Central memory CD8-positive, alpha-beta T cell (primary cell): ENCODE data around the gene OAS3.
"Not testable (repeated sequence)": the region's sequence is repeated elsewhere in the genome, so short reads cannot be mapped to it uniquely, and the experiment has no call there.

Experiments
- ATAC-seq: fragments of 150-1000 bp; cut with Tn5 transposase; replicated peaks from 2 replicates; pipeline ENCODE4 v1.10.0; 2022; ENCODE audit warnings: mild to moderate bottlenecking, moderate FRiP score, moderate number of reproducible peaks; ENCODE audit not compliant: poor library complexity, severe bottlenecking; ENCODE audit errors: extremely low read depth
- DNase-seq, 2 donors: peaks; one replicate each; pipeline ENCODE4 v3.0.0; 2021; ENCODE audit warnings: low spot score in 2 of 2
- H3K27ac Mint-ChIP-seq: one replicate; pipeline ENCODE4 v1.8.0; 2022; ENCODE audit warnings: low read depth, mild to moderate bottlenecking, moderate library complexity, mixed read lengths
- H3K27me3 Mint-ChIP-seq: one replicate; pipeline ENCODE4 v1.8.0; 2022; ENCODE audit warnings: mixed read lengths
- H3K36me3 Mint-ChIP-seq: one replicate; pipeline ENCODE4 v1.8.0; 2022; ENCODE audit warnings: mild to moderate bottlenecking, moderate library complexity, mixed read lengths; ENCODE audit not compliant: insufficient read depth
- H3K4me1 Mint-ChIP-seq: one replicate; pipeline ENCODE4 v1.8.0; 2022; ENCODE audit warnings: mixed read lengths
- H3K4me3 Mint-ChIP-seq: one replicate; pipeline ENCODE4 v1.8.0; 2022; ENCODE audit warnings: mild to moderate bottlenecking, moderate library complexity, mixed read lengths
- H3K9me3 Mint-ChIP-seq: one replicate; pipeline ENCODE4 v1.8.0; 2022; ENCODE audit warnings: mixed read lengths

OAS3 gene

GRCh38 chr12:112980491-112981158 lies 42.4 kb downstream of the OAS3 start:
- peaks cover 9% of the 10 kb centered on the region for H3K36me3 Mint-ChIP-seq
- ATAC-seq: no peak
- H3K4me3 Mint-ChIP-seq: peak overlapping the region; percentile 100
- peaks cover 6% of the 10 kb centered on the region for H3K9me3 Mint-ChIP-seq
- DNase-seq: no peak
- no peaks in the 10 kb centered on the region for H3K27me3 Mint-ChIP-seq
- peaks cover 79% of the 10 kb centered on the region for H3K4me1 Mint-ChIP-seq
- H3K27ac Mint-ChIP-seq: peak overlapping the region; percentile 97

GRCh38 chr12:112985642-112986290 lies 47.5 kb downstream of the OAS3 start:
- Mint-ChIP-seq H3K27me3 (no peaks in the 10 kb centered on the region), H3K27ac (peak overlapping the region; percentile 74), H3K4me1 (peaks cover 66% of the 10 kb centered on the region), H3K4me3 (no peak overlapping the region), H3K36me3 (peaks cover 25% of the 10 kb centered on the region), H3K9me3 (peaks cover 6% of the 10 kb centered on the region)
- DNase-seq: no peak
- no peak for ATAC-seq

GRCh38 chr12:112986291-112986800 lies 48.1 kb downstream of the OAS3 start:
- DNase-seq: no peak
- Mint-ChIP-seq H3K4me1 (peaks cover 60% of the 10 kb centered on the region), H3K27ac (peak overlapping the region; percentile 74), H3K4me3 (no peak overlapping the region), H3K9me3 (peaks cover 6% of the 10 kb centered on the region), H3K36me3 (peaks cover 27% of the 10 kb centered on the region), H3K27me3 (no peaks in the 10 kb centered on the region)
- ATAC-seq: no peak

- DNase-seq: no peak
- Mint-ChIP-seq H3K9me3 (peaks cover 9% of the 10 kb centered on the region), H3K36me3 (peaks cover 30% of the 10 kb centered on the region), H3K27me3 (no peaks in the 10 kb centered on the region), H3K4me3 (no peak overlapping the region), H3K27ac (no peak overlapping the region), H3K4me1 (peaks cover 48% of the 10 kb centered on the region)
- no peak for ATAC-seq
Measured at GRCh38 chr12:112987561-112987960, 49.3 kb downstream of the OAS3 start.

- no peak overlapping the region for H3K4me3 Mint-ChIP-seq
- ATAC-seq (peak; percentile 28), DNase-seq (no peak)
- peak overlapping the region; percentile 29 for H3K27ac Mint-ChIP-seq
- H3K27me3 Mint-ChIP-seq: no peaks in the 10 kb centered on the region
- H3K36me3 Mint-ChIP-seq: peaks cover 32% of the 10 kb centered on the region
- peaks cover 9% of the 10 kb centered on the region for H3K9me3 Mint-ChIP-seq
- peaks cover 41% of the 10 kb centered on the region for H3K4me1 Mint-ChIP-seq
Measured at GRCh38 chr12:112988224-112988623, 50.0 kb downstream of the OAS3 start.

GRCh38 chr12:112988823-112989385 lies 50.6 kb downstream of the OAS3 start:
- not testable (repeated sequence) for H3K4me3 Mint-ChIP-seq, ATAC-seq, H3K9me3 Mint-ChIP-seq, H3K27me3 Mint-ChIP-seq, DNase-seq
- H3K27ac Mint-ChIP-seq: peak overlapping the region; percentile 29
- H3K36me3 Mint-ChIP-seq: peaks cover 32% of the 10 kb centered on the region
- peaks cover 34% of the 10 kb centered on the region for H3K4me1 Mint-ChIP-seq

- peaks cover 33% of the 10 kb centered on the region for H3K36me3 Mint-ChIP-seq
Measured at GRCh38 chr12:112989806-112990205, 51.5 kb downstream of the OAS3 start.

GRCh38 chr12:112992541-112993398 lies 54.5 kb downstream of the OAS3 start:
- peak; percentile 52 for ATAC-seq
- H3K27ac Mint-ChIP-seq: no peak overlapping the region
- no peak overlapping the region for H3K4me3 Mint-ChIP-seq
- H3K27me3 Mint-ChIP-seq: no peaks in the 10 kb centered on the region
- H3K9me3 Mint-ChIP-seq: peaks cover 3% of the 10 kb centered on the region
- DNase-seq: peak; percentile 17 to 37
- H3K4me1 Mint-ChIP-seq: peaks cover 10% of the 10 kb centered on the region
- H3K36me3 Mint-ChIP-seq: peaks cover 50% of the 10 kb centered on the region

More at GRCh38 chr12:112989806-112990205, 51.5 kb downstream of the OAS3 start:
- ATAC-seq: no peak
- Mint-ChIP-seq H3K4me1 (peaks cover 25% of the 10 kb centered on the region), H3K4me3 (no peak overlapping the region), H3K27me3 (no peaks in the 10 kb centered on the region), H3K27ac (peak overlapping the region; percentile 29), H3K9me3 (peaks cover 3% of the 10 kb centered on the region)
- no peak for DNase-seq

- peaks cover 6% of the 10 kb centered on the region for H3K4me1 Mint-ChIP-seq
- peaks cover 3% of the 10 kb centered on the region for H3K9me3 Mint-ChIP-seq
- H3K27me3 Mint-ChIP-seq: no peaks in the 10 kb centered on the region
- DNase-seq (no peak), ATAC-seq (no peak)
- H3K4me3 Mint-ChIP-seq: no peak overlapping the region
- H3K27ac Mint-ChIP-seq: no peak overlapping the region
- H3K36me3 Mint-ChIP-seq: peaks cover 48% of the 10 kb centered on the region
Measured at GRCh38 chr12:112995008-112995407, 56.7 kb downstream of the OAS3 start.

- H3K4me1 Mint-ChIP-seq: peaks cover 6% of the 10 kb centered on the region
- DNase-seq: no peak
- no peak overlapping the region for H3K4me3 Mint-ChIP-seq
- peaks cover 3% of the 10 kb centered on the region for H3K9me3 Mint-ChIP-seq
- no peaks in the 10 kb centered on the region for H3K27me3 Mint-ChIP-seq
- no peak overlapping the region for H3K27ac Mint-ChIP-seq
- H3K36me3 Mint-ChIP-seq: peaks cover 56% of the 10 kb centered on the region
- ATAC-seq: no peak
Measured at GRCh38 chr12:112996501-112996900, 58.2 kb downstream of the OAS3 start.

- Mint-ChIP-seq H3K9me3 (no peaks in the 10 kb centered on the region), H3K27me3 (no peaks in the 10 kb centered on the region), H3K27ac (no peak overlapping the region), H3K4me3 (no peak overlapping the region), H3K36me3 (peaks cover 55% of the 10 kb centered on the region), H3K4me1 (peaks cover 6% of the 10 kb centered on the region)
- ATAC-seq (no peak), DNase-seq (no peak)
Measured at GRCh38 chr12:112997506-112997905, 59.2 kb downstream of the OAS3 start.
